Activated T-helper 9 cell treated with anti-CD3 and anti-CD28 coated beads, Interleukin-2, amount 50 U/mL, for 16 hours (primary cell): ENCODE results near the gene RAPGEF1.
"Not testable (repeated sequence)": the region's sequence is repeated elsewhere in the genome, so short reads cannot be mapped to it uniquely, and the experiment has no call there.

Experiments used
- DNase-seq: peaks from one replicate; pipeline ENCODE4 v3.0.0-alpha.2; 2020; ENCODE audit warnings: low read depth

RAPGEF1 gene

GRCh38 chr9:131555841-131556673 lies 183.8 kb downstream of the RAPGEF1 start:
- no peak for DNase-seq

GRCh38 chr9:131554843-131555351 lies 185.0 kb downstream of the RAPGEF1 start:
- DNase-seq, result no peak

GRCh38 chr9:131554087-131554842 lies 185.6 kb downstream of the RAPGEF1 start:
- no peak for DNase-seq

- no peak for DNase-seq
These were observed 187.8 kb downstream of the RAPGEF1 start for GRCh38 chr9:131552030-131552429.

GRCh38 chr9:131550465-131550864 lies 189.4 kb downstream of the RAPGEF1 start:
- not testable (repeated sequence) for DNase-seq

GRCh38 chr9:131549186-131549585 lies 190.7 kb downstream of the RAPGEF1 start:
- not testable (repeated sequence) for DNase-seq

GRCh38 chr9:131546336-131547084 lies 193.4 kb downstream of the RAPGEF1 start:
- DNase-seq, result no peak

GRCh38 chr9:131545786-131546335 lies 194.0 kb downstream of the RAPGEF1 start:
- DNase-seq, result no peak

- no peak for DNase-seq
These were observed 194.7 kb downstream of the RAPGEF1 start, which contains the start of gene PRRT1B for GRCh38 chr9:131545003-131545785. Gene PRRT1B, plus strand, starts transcription at chr9:131545523. Its CDS starts 93 bp downstream, at chr9:131545616.

GRCh38 chr9:131543141-131543540 lies 196.7 kb downstream of the RAPGEF1 start:
- DNase-seq, result no peak

- DNase-seq, result no peak
These were observed 200.5 kb downstream of the RAPGEF1 start for GRCh38 chr9:131539223-131539923.

GRCh38 chr9:131537946-131538345 lies 201.9 kb downstream of the RAPGEF1 start:
- DNase-seq, result no peak

- no peak for DNase-seq
These were observed 205.1 kb downstream of the RAPGEF1 start for GRCh38 chr9:131534721-131535237.

GRCh38 chr9:131530920-131531832 lies 208.7 kb downstream of the RAPGEF1 start, which contains the start of gene UCK1:
Gene UCK1, minus strand, starts transcription at chr9:131531263. Its CDS starts 89 bp downstream, at chr9:131531174.
- DNase-seq, result peak; percentile 69

- no peak for DNase-seq
These were observed 209.3 kb downstream of the RAPGEF1 start for GRCh38 chr9:131530546-131530919.

- no peak for DNase-seq
These were observed 210.0 kb downstream of the RAPGEF1 start for GRCh38 chr9:131529597-131530545.

- no peak for DNase-seq
These were observed 210.9 kb downstream of the RAPGEF1 start for GRCh38 chr9:131528886-131529505.
